GM12878 (cell line): ENCODE data around the gene ZNF462. TPM values are rescaled to one million over a fixed set of nuclear protein-coding genes. Genes with fewer than 3 reads are reported as not detected.

Experiments
- BMI1 ChIP-seq: fragments of 450-650 bp; IDR thresholded peaks from 2 replicates; pipeline ENCODE4 v1.6.1; 2016; ENCODE audit warnings: mild to moderate bottlenecking, moderate library complexity, borderline replicate concordance
- CHD1 ChIP-seq: IDR thresholded peaks from 2 replicates; pipeline ENCODE4 v1.6.1; 2012; ENCODE audit warnings: low read depth, low read length, improper control_type of control experiment
- CHD4 ChIP-seq: fragments of 200-600 bp; sonication (generic); IDR thresholded peaks from 2 replicates; pipeline ENCODE4 v1.6.1; 2016; ENCODE audit warnings: mild to moderate bottlenecking
- GATAD2B ChIP-seq: fragments of 450-650 bp; conservative IDR thresholded peaks from 2 replicates; pipeline ENCODE4 v1.6.1; 2017; ENCODE audit warnings: low read depth, mild to moderate bottlenecking, moderate library complexity
- HDAC6 ChIP-seq: fragments of 200-600 bp; sonication (generic); IDR thresholded peaks from one replicate; pipeline ENCODE4 v1.8.0; 2017; ENCODE audit warnings: antibody characterized with exemption; ENCODE audit not compliant: unreplicated experiment
- JUNB ChIP-seq: IDR thresholded peaks from 2 replicates; pipeline ENCODE4 v1.6.1; 2016; ENCODE audit warnings: antibody characterized with exemption, mild to moderate bottlenecking
- KDM1A ChIP-seq: fragments of 200-600 bp; sonication (generic); IDR thresholded peaks from 2 replicates; pipeline ENCODE4 v1.6.1; 2016; ENCODE audit warnings: borderline replicate concordance
- MAX ChIP-seq: IDR thresholded peaks from 2 replicates; pipeline ENCODE4 v1.6.1; 2012; ENCODE audit warnings: low read depth, low read length, improper control_type of control experiment
- MEF2A ChIP-seq: IDR thresholded peaks from 2 replicates; pipeline ENCODE4 v1.6.1; 2011; ENCODE audit warnings: low read depth, mild to moderate bottlenecking, low read length, moderate library complexity; ENCODE audit not compliant: insufficient read depth
- MYC ChIP-seq: IDR thresholded peaks from 2 replicates; pipeline ENCODE4 v1.6.1; 2011; ENCODE audit warnings: mild to moderate bottlenecking, low read length, moderate library complexity, inconsistent platforms; ENCODE audit not compliant: insufficient read depth, insufficient replicate concordance, insufficient read length, severe bottlenecking
- PAX5 ChIP-seq: IDR thresholded peaks from 2 replicates; pipeline ENCODE4 v1.6.1; 2011; ENCODE audit warnings: low read depth, low read length, borderline replicate concordance
- POLR2AphosphoS2 ChIP-seq: IDR thresholded peaks from 2 replicates; pipeline ENCODE4 v1.6.1; 2011; ENCODE audit warnings: low read depth, mild to moderate bottlenecking, low read length, improper control_type of control experiment, moderate library complexity
- RB1 ChIP-seq: fragments of 450-650 bp; formaldehyde crosslinking; IDR thresholded peaks from 2 replicates; pipeline ENCODE4 v1.6.1; 2017; ENCODE audit warnings: mild to moderate bottlenecking, borderline replicate concordance
- TBL1XR1 ChIP-seq: IDR thresholded peaks from 2 replicates; pipeline ENCODE4 v1.6.1; 2012; ENCODE audit warnings: low read depth, low read length, improper control_type of control experiment
- USF1 ChIP-seq: IDR thresholded peaks from 2 replicates; pipeline ENCODE4 v1.6.1; 2011; ENCODE audit warnings: borderline replicate concordance, low read depth, mild to moderate bottlenecking, moderate library complexity, mixed read lengths, low read length; ENCODE audit not compliant: insufficient read depth; ENCODE audit errors: extremely low read length
- ZNF384 ChIP-seq: IDR thresholded peaks from 2 replicates; pipeline ENCODE4 v1.6.1; 2012; ENCODE audit warnings: low read depth, mild to moderate bottlenecking, low read length, improper control_type of control experiment, borderline replicate concordance
- ZNF592 ChIP-seq: fragments of 450-650 bp; IDR thresholded peaks from 2 replicates; pipeline ENCODE4 v1.6.1; 2017; ENCODE audit warnings: mild to moderate bottlenecking, moderate library complexity
- polyA plus RNA-seq, 11 experiments: library from polyadenylated mRNA; depleted of rRNA in 4 of 11; unstranded in 6 of 11; stranded (reverse) in 5 of 11; fragments of >200 nt; fragmentation: Nextera tagmentation in 4 of 11; fragmentation: Illumina TruSeq in 1 of 11; extraction: Ambion mirVana in 4 of 11; extraction: Trizol in 1 of 11; gene quantifications; 1 replicate in 1 of 11; 2 replicates in 10 of 11; pipeline versions ENCODE4 v1.2.1 to v1.2.3, GENCODE V29; 2011 to 2016; ENCODE audit warnings: inconsistent platforms in 2 of 11, missing spikeins in 2 of 11, low read depth in 1 of 11
- total RNA-seq, 4 experiments: library from RNA; depleted of rRNA in 3 of 4; stranded (reverse); fragments of >200 nt in 3 of 4; fragmentation: Illumina TruSeq in 1 of 4; extraction: Trizol in 1 of 4; gene quantifications; 2 replicates each; pipeline versions ENCODE4 v1.2.1 to v1.2.3, GENCODE V29; 2013 to 2021

ZNF462 gene
- total and polyA plus RNA-seq, 10 of the 15 experiments (the other 5 are each of a cell fraction or from before 2014, with no cell fraction given) = 0.27 to 13.7 (median 0.55) TPM

- TF ChIP-seq PAX5 (0 out of 2 replicates have a peak, but pooled peaks have one; percentile 29), MYC (no peak), JUNB (no peak), RB1 (no peak), CHD1 (no peak), MEF2A (no peak), GATAD2B (no peak), POLR2AphosphoS2 (no peak), USF1 (no peak), ZNF384 (no peak), ZNF592 (peak; percentile 88), KDM1A (no peak), BMI1 (no peak; the same call in 1 of the 2 replicates), CHD4 (no peak), HDAC6 (no peak), MAX (no peak), TBL1XR1 (no peak)
Measured at GRCh38 chr9:106866243-106866642, 3.3 kb downstream of the ZNF462 start (continued).
